Measurements from ENCODE around the gene PRKCQ.

DNA sequence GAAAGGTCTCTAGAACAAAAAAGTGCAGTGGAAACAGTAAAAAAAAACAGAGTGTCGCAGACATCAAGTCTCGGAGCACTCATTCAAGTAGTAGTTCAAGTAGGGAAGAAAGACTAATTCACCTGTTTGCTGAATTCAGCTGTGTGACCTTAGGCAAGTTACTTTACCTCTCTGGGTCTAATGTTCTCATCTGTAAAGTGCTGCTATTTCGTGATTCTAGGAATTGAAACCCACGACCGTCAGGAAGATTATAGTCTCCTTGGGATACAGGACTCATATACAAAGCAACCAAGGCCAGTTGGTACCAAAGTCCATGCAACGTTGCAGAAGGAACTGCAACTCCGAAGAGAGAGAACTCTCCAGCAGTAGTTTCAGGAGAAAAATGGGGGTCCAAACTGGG lies 26.1 kb downstream of the PRKCQ start:
- TF ChIP-seq, protein P1, sequence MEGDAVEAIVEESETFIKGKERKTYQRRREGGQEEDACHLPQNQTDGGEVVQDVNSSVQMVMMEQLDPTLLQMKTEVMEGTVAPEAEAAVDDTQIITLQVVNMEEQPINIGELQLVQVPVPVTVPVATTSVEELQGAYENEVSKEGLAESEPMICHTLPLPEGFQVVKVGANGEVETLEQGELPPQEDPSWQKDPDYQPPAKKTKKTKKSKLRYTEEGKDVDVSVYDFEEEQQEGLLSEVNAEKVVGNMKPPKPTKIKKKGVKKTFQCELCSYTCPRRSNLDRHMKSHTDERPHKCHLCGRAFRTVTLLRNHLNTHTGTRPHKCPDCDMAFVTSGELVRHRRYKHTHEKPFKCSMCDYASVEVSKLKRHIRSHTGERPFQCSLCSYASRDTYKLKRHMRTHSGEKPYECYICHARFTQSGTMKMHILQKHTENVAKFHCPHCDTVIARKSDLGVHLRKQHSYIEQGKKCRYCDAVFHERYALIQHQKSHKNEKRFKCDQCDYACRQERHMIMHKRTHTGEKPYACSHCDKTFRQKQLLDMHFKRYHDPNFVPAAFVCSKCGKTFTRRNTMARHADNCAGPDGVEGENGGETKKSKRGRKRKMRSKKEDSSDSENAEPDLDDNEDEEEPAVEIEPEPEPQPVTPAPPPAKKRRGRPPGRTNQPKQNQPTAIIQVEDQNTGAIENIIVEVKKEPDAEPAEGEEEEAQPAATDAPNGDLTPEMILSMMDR (conservative IDR thresholded peaks at IDR 0.05; ENCODE audit: low read length): no peak
- TF ChIP-seq EZH2phosphoT487 (IDR thresholded peaks at IDR 0.05; ENCODE audit: borderline replicate concordance, low read depth, low read length): no peak

All from OCI-LY7 (cell line).